ENCODE measurements around the gene RAB40C. TPM values are rescaled to one million over a fixed set of nuclear protein-coding genes. Genes with fewer than 3 reads are reported as not detected.

The RAB40C gene
- total RNA-seq, 1 donor from 2014 or later = 22.5 TPM

GRCh38 chr16:668519-669171 lies 78.8 kb downstream of the RAB40C start:
- intact Hi-C loops (cut with DNase I) = no loop called here
- DNase-seq (ENCODE audit: low spot score) (no peak), ATAC-seq (no peak)

- ATAC-seq (no peak), DNase-seq (ENCODE audit: low spot score) (no peak)
- intact Hi-C loops (cut with DNase I) = no loop called here
Measured at GRCh38 chr16:669666-670065, 79.8 kb downstream of the RAB40C start.

GRCh38 chr16:670485-671352 lies 80.9 kb downstream of the RAB40C start:
- intact Hi-C loops (cut with DNase I) = no loop called here
- ATAC-seq (no peak), DNase-seq (ENCODE audit: low spot score) (no peak)

- intact Hi-C loops (cut with DNase I) = no loop called here
Measured at GRCh38 chr16:671353-672131, 81.7 kb downstream of the RAB40C start.

GRCh38 chr16:672371-672770 lies 82.5 kb downstream of the RAB40C start:
- no peak for ATAC-seq
- intact Hi-C loops (cut with DNase I) = no loop called here
- DNase-seq (ENCODE audit: low spot score) = no peak

More at GRCh38 chr16:671353-672131, 81.7 kb downstream of the RAB40C start:
- DNase-seq (ENCODE audit: low spot score) (no peak), ATAC-seq (no peak)

- intact Hi-C loops (cut with DNase I) = no loop called here
- DNase-seq (ENCODE audit: low spot score) (no peak), ATAC-seq (no peak)
Measured at GRCh38 chr16:672851-673250, 83.0 kb downstream of the RAB40C start.

- ATAC-seq (no peak), DNase-seq (ENCODE audit: low spot score) (no peak)
- intact Hi-C loops (cut with DNase I) = no loop called here
Measured at GRCh38 chr16:673399-673991, 83.6 kb downstream of the RAB40C start.

GRCh38 chr16:674214-674881 lies 84.5 kb downstream of the RAB40C start:
- intact Hi-C loops (cut with DNase I) = no loop called here
- ATAC-seq = no peak
- no peak for DNase-seq (ENCODE audit: low spot score)

GRCh38 chr16:674968-675883 lies 85.4 kb downstream of the RAB40C start, which contains the start of gene RHBDL1:
Gene RHBDL1 (plus strand): TSS chr16:675671. CDS start chr16:675791, 120 bp downstream.
- DNase-seq (ENCODE audit: low spot score) = no peak
- intact Hi-C loops (cut with DNase I) = no loop called here
- ATAC-seq = no peak

- DNase-seq (ENCODE audit: low spot score) = no peak
- ATAC-seq = no peak
- intact Hi-C loops (cut with DNase I) = no loop called here
Measured at GRCh38 chr16:675884-676564, 86.2 kb downstream of the RAB40C start.

- DNase-seq (ENCODE audit: low spot score) (no peak), ATAC-seq (no peak)
- intact Hi-C loops (cut with DNase I) = no loop called here
Measured at GRCh38 chr16:676565-676902, 86.7 kb downstream of the RAB40C start.

GRCh38 chr16:676913-677312 lies 87.0 kb downstream of the RAB40C start:
- no peak for DNase-seq (ENCODE audit: low spot score)
- intact Hi-C loops (cut with DNase I) = no loop called here
- ATAC-seq = no peak

GRCh38 chr16:677316-678190 lies 87.7 kb downstream of the RAB40C start:
- no peak for ATAC-seq
- intact Hi-C loops (cut with DNase I) = no loop called here
- no peak for DNase-seq (ENCODE audit: low spot score)

GRCh38 chr16:678209-678857 lies 88.5 kb downstream of the RAB40C start:
- intact Hi-C loops (cut with DNase I) = no loop called here
- DNase-seq (ENCODE audit: low spot score) (no peak), ATAC-seq (peak; percentile 0)

Measured in sciatic nerve (tissue), 2 donors.